ENCODE data around the gene NGLY1. TPM values are rescaled to one million over a fixed set of nuclear protein-coding genes. Genes with fewer than 3 reads are reported as not detected.

Gene NGLY1
- total RNA-seq, 1 experiment from 2014 or later, result 13.4 TPM

- DNase-seq (ENCODE audit: low spot score), result no peak
Observed at GRCh38 chr3:25707268-25707926, 75.8 kb downstream of the NGLY1 start.

GRCh38 chr3:25706213-25706612 is 77.0 kb downstream of the NGLY1 start:
- no peak for DNase-seq (ENCODE audit: low spot score)

DNA sequence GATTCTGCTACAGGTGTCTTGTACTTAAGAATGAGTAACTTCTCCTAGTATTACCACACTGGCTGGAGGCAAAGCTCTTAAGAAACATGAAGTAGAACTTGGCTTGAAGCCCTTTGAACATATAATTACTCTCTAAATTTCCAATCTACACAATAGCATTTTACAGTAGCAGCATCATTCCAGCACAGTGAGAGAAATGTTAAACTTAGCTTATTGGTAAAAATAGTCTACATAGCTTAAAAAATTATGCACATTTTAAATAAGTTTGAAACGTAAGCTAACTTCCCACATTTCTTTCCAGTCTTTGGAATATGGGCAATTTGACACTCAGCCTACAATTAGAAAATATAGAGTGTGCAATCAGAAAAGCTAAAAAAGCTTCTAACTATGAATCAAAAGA is 85.7 kb downstream of the NGLY1 start:
- DNase-seq (ENCODE audit: low spot score), result no peak

DNA sequence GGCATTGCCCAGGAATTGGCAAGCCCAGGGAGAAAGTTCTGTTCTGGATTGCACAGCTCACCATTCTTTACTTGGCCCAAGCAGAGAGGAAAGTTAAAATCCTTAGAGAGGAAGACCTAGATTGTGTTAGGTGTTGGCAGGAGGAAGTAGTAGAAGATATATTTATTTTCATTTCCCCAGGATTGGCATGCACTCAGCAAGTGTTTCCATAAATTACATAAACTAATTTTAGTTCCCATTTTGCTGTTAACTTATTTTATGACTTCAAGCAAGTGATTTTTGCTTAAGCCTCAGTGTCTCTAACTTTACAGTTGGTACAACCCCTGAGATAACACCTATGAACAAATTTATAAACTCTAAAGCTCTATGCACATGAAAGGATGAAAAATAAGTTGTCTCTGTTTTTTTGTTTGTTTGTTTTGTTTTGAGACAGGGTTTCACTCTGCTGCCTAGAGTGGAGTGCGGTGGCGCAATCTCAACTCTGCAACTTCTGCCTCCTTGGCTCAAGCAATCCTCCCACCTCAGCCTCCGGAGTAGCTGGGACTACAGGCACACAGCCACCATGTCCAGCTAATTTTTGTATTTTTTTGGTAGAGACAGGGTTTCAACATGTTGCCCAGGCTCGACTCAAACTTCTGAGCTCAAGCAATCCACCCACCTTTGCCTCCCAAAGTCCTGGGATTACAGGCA is 87.4 kb downstream of the NGLY1 start:
- no peak for DNase-seq (ENCODE audit: low spot score)

- DNase-seq (ENCODE audit: low spot score), result no peak
Observed at GRCh38 chr3:25693238-25693637, 90.0 kb downstream of the NGLY1 start.

- no peak for DNase-seq (ENCODE audit: low spot score)
Observed at GRCh38 chr3:25692341-25692740, 90.9 kb downstream of the NGLY1 start.

DNA sequence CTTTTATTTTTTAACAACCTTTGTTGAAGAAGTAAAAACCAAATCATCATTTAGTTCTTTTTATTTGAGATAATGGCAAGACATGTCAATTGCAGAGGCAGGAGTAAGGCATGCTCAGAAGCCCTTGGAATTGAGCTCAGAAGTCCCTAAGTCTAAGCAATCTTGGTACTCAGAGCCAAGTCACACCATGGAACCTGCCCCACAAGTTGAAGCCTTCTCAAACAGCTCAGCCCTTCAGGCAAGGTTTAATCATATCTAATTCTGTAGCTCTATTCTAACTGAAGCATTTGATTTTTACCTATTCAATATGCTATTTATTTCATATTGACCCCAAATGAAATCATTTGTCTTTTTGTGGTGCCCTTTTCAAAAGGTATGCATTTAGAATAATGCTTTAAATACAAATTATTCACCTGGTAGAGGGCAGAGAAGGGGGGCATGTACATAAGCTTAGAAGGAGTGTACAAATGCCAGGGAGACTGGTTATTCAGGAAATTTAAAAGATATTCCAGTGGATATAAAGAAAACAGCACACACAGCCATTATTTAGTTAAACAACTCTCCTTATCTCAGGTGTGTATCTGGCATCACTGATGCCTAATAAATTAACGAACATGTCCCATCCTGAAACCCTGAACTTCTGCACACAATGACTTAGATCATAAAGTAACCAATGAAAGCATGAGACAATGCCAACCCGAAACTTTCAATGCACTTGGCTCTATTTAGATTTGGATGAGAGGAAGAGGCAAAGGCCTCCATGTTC is 92.3 kb downstream of the NGLY1 start:
- DNase-seq (ENCODE audit: low spot score), result no peak

GRCh38 chr3:25689226-25689625 is 94.0 kb downstream of the NGLY1 start:
- DNase-seq (ENCODE audit: low spot score), result no peak

GRCh38 chr3:25687742-25688141 is 95.5 kb downstream of the NGLY1 start:
- no peak for DNase-seq (ENCODE audit: low spot score)

DNA sequence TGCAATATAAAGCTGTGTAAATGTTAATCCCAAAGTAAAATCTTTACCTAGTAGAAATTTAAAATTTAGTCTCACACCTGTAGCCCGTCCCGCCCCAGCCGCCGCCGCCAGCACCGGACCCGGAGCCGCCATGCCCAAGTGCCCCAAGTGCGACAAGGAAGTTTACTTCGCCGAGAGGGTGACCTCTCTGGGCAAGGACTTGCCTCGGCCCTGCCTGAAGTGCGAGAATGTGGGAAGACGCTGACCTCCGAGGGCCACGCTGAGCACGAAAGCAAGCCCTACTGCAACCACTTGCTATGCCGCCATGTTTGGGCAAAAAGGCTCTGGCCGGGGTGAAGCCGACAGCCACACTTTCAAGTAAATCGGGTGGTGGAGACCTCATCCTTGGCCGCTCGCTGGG is 96.5 kb downstream of the NGLY1 start:
- no peak for DNase-seq (ENCODE audit: low spot score)

GRCh38 chr3:25683882-25684281 is 99.4 kb downstream of the NGLY1 start:
- DNase-seq (ENCODE audit: low spot score), result no peak

DNA sequence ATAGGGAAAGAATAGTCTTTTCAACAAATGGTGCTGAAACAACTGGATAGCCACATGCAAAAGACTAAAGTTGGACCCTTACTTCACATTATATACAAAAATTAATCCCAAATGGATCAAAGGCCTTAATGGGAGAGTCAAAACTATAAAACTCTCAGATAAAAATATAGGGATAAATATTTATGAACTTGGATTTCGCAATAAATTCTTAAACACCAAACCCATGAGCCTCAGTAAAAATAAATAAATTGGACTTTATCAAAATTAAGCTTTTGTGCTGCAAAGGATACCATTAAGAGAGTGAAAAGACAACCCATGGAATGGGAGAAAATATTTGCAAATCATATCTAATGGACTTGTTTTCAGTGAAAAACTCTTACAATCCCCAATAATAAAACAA is 99.8 kb downstream of the NGLY1 start:
- DNase-seq (ENCODE audit: low spot score), result no peak

GRCh38 chr3:25679642-25680302 is 103.5 kb downstream of the NGLY1 start:
- DNase-seq (ENCODE audit: low spot score), result no peak

DNA sequence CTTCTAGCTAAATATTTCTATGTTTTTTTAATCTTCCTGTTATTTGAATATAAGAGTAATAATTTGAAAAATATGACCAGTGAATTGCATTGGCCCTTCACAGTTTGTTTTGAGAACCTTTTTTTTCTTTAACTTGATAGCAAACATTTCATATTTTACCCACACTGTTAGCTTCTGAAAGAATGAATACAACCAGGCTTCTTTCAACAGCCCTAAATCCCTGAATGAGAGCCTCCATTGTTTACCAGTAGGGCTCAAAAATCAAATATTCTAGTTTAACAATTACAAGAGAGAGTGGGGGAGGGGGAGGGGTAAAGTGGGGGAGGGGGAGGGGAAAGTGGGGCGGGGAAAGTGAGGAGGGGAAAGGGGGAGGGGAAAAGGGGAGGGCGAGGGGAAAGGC is 104.1 kb downstream of the NGLY1 start:
- DNase-seq (ENCODE audit: low spot score), result no peak

DNA sequence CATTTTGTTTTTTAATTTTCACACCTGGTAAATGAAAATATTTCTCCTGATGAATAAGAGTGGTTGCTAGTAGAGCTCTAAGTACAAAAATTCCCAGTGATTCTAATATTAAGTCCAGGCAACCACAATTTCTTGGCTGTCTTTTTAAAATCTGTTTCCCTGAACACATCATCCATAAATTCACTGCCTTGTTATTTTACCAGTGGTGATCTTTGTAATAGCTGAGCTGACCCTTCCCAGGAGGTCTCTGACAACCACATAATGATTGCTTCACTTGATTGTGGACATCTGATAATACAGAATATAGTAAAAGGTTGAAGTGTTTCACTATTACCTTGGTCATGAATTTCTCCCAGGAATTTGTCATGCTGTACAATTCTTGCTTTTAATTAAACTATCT is 104.7 kb downstream of the NGLY1 start:
- DNase-seq (ENCODE audit: low spot score), result no peak

DNA sequence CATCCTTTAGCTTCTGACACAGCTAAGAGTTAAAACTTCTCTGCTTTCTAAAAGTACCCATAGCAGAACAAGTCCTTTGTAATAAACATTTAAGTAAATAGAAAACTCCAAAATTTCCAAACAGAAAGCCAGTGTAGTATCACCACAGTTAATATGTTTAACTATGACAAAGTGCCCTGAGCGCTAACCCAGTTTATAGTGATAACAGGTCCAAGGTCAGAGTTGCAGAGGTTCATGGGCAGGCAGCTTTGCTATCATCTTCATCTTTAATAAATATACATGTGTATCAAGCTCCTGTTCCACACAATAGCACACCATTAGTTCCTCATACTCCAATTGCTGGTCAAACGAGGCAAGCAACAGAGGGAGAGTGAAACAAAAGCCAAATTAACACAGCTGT is 106.1 kb downstream of the NGLY1 start:
- DNase-seq (ENCODE audit: low spot score), result no peak

GRCh38 chr3:25674670-25675069 is 108.6 kb downstream of the NGLY1 start:
- no peak for DNase-seq (ENCODE audit: low spot score)

GRCh38 chr3:25673738-25674298 is 109.4 kb downstream of the NGLY1 start:
- DNase-seq (ENCODE audit: low spot score), result no peak

All from H4 (cell line).